IPS-15b (cell line): ENCODE results near the gene OLFM2.

Experiments used
- H3K27me3 ChIP-seq: one replicate; pipeline ENCODE4 v1.6.1; 2013; ENCODE audit warnings: low read length; ENCODE audit not compliant: control insufficient read depth, insufficient read depth
- H3K36me3 ChIP-seq: one replicate; pipeline ENCODE4 v1.6.1; 2013; ENCODE audit warnings: low read length; ENCODE audit not compliant: control insufficient read depth, insufficient read depth
- H3K4me1 ChIP-seq: one replicate; pipeline ENCODE4 v1.6.1; 2013; ENCODE audit warnings: mild to moderate bottlenecking, low read length; ENCODE audit not compliant: control insufficient read depth, insufficient read depth
- H3K4me3 ChIP-seq: one replicate; pipeline ENCODE4 v1.5.1; 2013; ENCODE audit warnings: low read depth, low read length
- H3K9ac ChIP-seq: one replicate; pipeline ENCODE4 v1.6.1; 2013; ENCODE audit warnings: low read depth, mild to moderate bottlenecking, low read length
- H3K9me3 ChIP-seq: one replicate; pipeline ENCODE4 v1.6.1; 2013; ENCODE audit warnings: mild to moderate bottlenecking, low read length; ENCODE audit not compliant: control insufficient read depth, insufficient read depth

Gene OLFM2

GRCh38 chr19:9914001-9914314 lies 22.4 kb downstream of the OLFM2 start:
- Histone ChIP-seq H3K4me3 (peak overlapping the region; percentile 71), H3K27me3 (peaks cover 3% of the 10 kb centered on the region), H3K4me1 (peaks cover 3% of the 10 kb centered on the region), H3K36me3 (no peaks in the 10 kb centered on the region), H3K9ac (no peak overlapping the region), H3K9me3 (no peaks in the 10 kb centered on the region)

- Histone ChIP-seq H3K4me3 (peak overlapping the region; percentile 61), H3K9ac (no peak overlapping the region), H3K4me1 (peaks cover 3% of the 10 kb centered on the region)
Observed at GRCh38 chr19:9913237-9914000, 22.9 kb downstream of the OLFM2 start.

GRCh38 chr19:9912551-9913236 lies 23.6 kb downstream of the OLFM2 start:
- no peaks in the 10 kb centered on the region for H3K9me3 ChIP-seq
- H3K27me3 ChIP-seq, result peaks cover 3% of the 10 kb centered on the region
- H3K4me1 ChIP-seq, result peaks cover 3% of the 10 kb centered on the region
- no peaks in the 10 kb centered on the region for H3K36me3 ChIP-seq
- H3K9ac ChIP-seq, result no peak overlapping the region
- peak overlapping the region; percentile 61 for H3K4me3 ChIP-seq

More at GRCh38 chr19:9913237-9914000, 22.9 kb downstream of the OLFM2 start:
- no peaks in the 10 kb centered on the region for H3K36me3 ChIP-seq
- H3K27me3 ChIP-seq, result peaks cover 3% of the 10 kb centered on the region
- no peaks in the 10 kb centered on the region for H3K9me3 ChIP-seq

GRCh38 chr19:9911524-9912185 lies 24.7 kb downstream of the OLFM2 start:
- no peak overlapping the region for H3K4me3 ChIP-seq
- no peaks in the 10 kb centered on the region for H3K36me3 ChIP-seq
- no peaks in the 10 kb centered on the region for H3K9me3 ChIP-seq
- peaks cover 3% of the 10 kb centered on the region for H3K4me1 ChIP-seq
- peaks cover 3% of the 10 kb centered on the region for H3K27me3 ChIP-seq
- H3K9ac ChIP-seq, result no peak overlapping the region

- Histone ChIP-seq H3K36me3 (no peaks in the 10 kb centered on the region), H3K4me3 (no peak overlapping the region), H3K4me1 (peaks cover 3% of the 10 kb centered on the region), H3K9ac (no peak overlapping the region), H3K27me3 (peaks cover 3% of the 10 kb centered on the region), H3K9me3 (no peaks in the 10 kb centered on the region)
Observed at GRCh38 chr19:9910625-9911024, 25.7 kb downstream of the OLFM2 start.

- H3K36me3 ChIP-seq, result no peaks in the 10 kb centered on the region
- H3K9ac ChIP-seq, result no peak overlapping the region
- H3K4me1 ChIP-seq, result peaks cover 3% of the 10 kb centered on the region
- H3K4me3 ChIP-seq, result no peak overlapping the region
- H3K9me3 ChIP-seq, result no peaks in the 10 kb centered on the region
- peaks cover 3% of the 10 kb centered on the region for H3K27me3 ChIP-seq
Observed at GRCh38 chr19:9909251-9909650, 27.1 kb downstream of the OLFM2 start.

- H3K9ac ChIP-seq, result no peak overlapping the region
Observed at GRCh38 chr19:9906475-9907087, 29.7 kb downstream of the OLFM2 start.

GRCh38 chr19:9903336-9903735 lies 33.0 kb downstream of the OLFM2 start:
- H3K4me3 ChIP-seq, result no peak overlapping the region
- peaks cover 13% of the 10 kb centered on the region for H3K4me1 ChIP-seq
- H3K9me3 ChIP-seq, result no peaks in the 10 kb centered on the region
- H3K9ac ChIP-seq, result no peak overlapping the region
- peaks cover 3% of the 10 kb centered on the region for H3K36me3 ChIP-seq
- H3K27me3 ChIP-seq, result no peaks in the 10 kb centered on the region

More at GRCh38 chr19:9906475-9907087, 29.7 kb downstream of the OLFM2 start:
- Histone ChIP-seq H3K9me3 (no peaks in the 10 kb centered on the region), H3K4me3 (no peak overlapping the region), H3K36me3 (peaks cover 3% of the 10 kb centered on the region), H3K27me3 (no peaks in the 10 kb centered on the region), H3K4me1 (peaks cover 2% of the 10 kb centered on the region)

- Histone ChIP-seq H3K27me3 (no peaks in the 10 kb centered on the region), H3K9ac (no peak overlapping the region), H3K36me3 (peaks cover 3% of the 10 kb centered on the region), H3K9me3 (no peaks in the 10 kb centered on the region), H3K4me3 (no peak overlapping the region), H3K4me1 (peaks cover 13% of the 10 kb centered on the region)
Observed at GRCh38 chr19:9901642-9902041, 34.7 kb downstream of the OLFM2 start.

GRCh38 chr19:9901020-9901419 lies 35.3 kb downstream of the OLFM2 start:
- peaks cover 13% of the 10 kb centered on the region for H3K4me1 ChIP-seq
- H3K9me3 ChIP-seq, result no peaks in the 10 kb centered on the region
- no peak overlapping the region for H3K4me3 ChIP-seq
- no peaks in the 10 kb centered on the region for H3K27me3 ChIP-seq
- H3K9ac ChIP-seq, result no peak overlapping the region
- peaks cover 3% of the 10 kb centered on the region for H3K36me3 ChIP-seq

GRCh38 chr19:9891609-9892373 lies 44.5 kb downstream of the OLFM2 start:
- Histone ChIP-seq H3K36me3 (no peaks in the 10 kb centered on the region), H3K9me3 (no peaks in the 10 kb centered on the region), H3K4me1 (no peaks in the 10 kb centered on the region), H3K9ac (no peak overlapping the region), H3K27me3 (no peaks in the 10 kb centered on the region), H3K4me3 (no peak overlapping the region)
